GM23338 (cell line): ENCODE measurements around the gene TBC1D17. TPM values are rescaled to one million over a fixed set of nuclear protein-coding genes. Genes with fewer than 3 reads are reported as not detected.

Experiments
- ATAC-seq: fragments of 200-7000 bp; cut with Tn5 transposase; 3 replicates; pipeline ENCODE4 v1.9.1; 2020
- DNase-seq: peaks from one replicate; pipeline ENCODE4 v3.0.0-alpha.2; 2015; ENCODE audit warnings: low spot score
- H2AFZ ChIP-seq: fragments of 200-600 bp; sonication (generic); 2 replicates; pipeline ENCODE4 v1.8.0; 2016; ENCODE audit warnings: antibody characterized with exemption, mild to moderate bottlenecking, moderate library complexity
- H3F3A ChIP-seq: fragments of 200-600 bp; sonication (generic); replicated peaks from 2 replicates; pipeline ENCODE4 v1.8.0; 2017; ENCODE audit warnings: antibody characterized with exemption, mixed run types, low read depth
- H3K27ac ChIP-seq: fragments of 200-600 bp; sonication (generic); 2 replicates; pipeline ENCODE4 v1.6.1; 2016; ENCODE audit warnings: low read depth
- H3K27me3 ChIP-seq: fragments of 200-600 bp; sonication (generic); 2 replicates; pipeline ENCODE4 v1.8.0; 2016; ENCODE audit warnings: mild to moderate bottlenecking, mixed run types, moderate library complexity; ENCODE audit not compliant: insufficient read depth
- H3K36me3 ChIP-seq: fragments of 200-600 bp; sonication (generic); 2 replicates; pipeline ENCODE4 v1.8.0; 2016; ENCODE audit warnings: mild to moderate bottlenecking; ENCODE audit not compliant: insufficient read depth
- H3K4me1 ChIP-seq: fragments of 200-600 bp; sonication (generic); 2 replicates; pipeline ENCODE4 v1.8.0; 2016; ENCODE audit warnings: mild to moderate bottlenecking, moderate library complexity; ENCODE audit not compliant: insufficient read depth
- H3K4me2 ChIP-seq: fragments of 200-600 bp; sonication (generic); 2 replicates; pipeline ENCODE4 v1.7.1; 2017; ENCODE audit warnings: mixed run types
- H3K4me3 ChIP-seq: fragments of 200-600 bp; sonication (generic); 2 replicates; pipeline ENCODE4 v1.6.1; 2016; ENCODE audit warnings: mixed run types
- H3K79me2 ChIP-seq: fragments of 200-600 bp; sonication (generic); replicated peaks from 2 replicates; pipeline ENCODE4 v1.8.0; 2017; ENCODE audit warnings: mild to moderate bottlenecking; ENCODE audit not compliant: insufficient read depth
- H3K9me2 ChIP-seq: fragments of 200-600 bp; sonication (generic); 2 replicates; pipeline ENCODE4 v1.8.0; 2017; ENCODE audit not compliant: insufficient read depth
- H4K20me1 ChIP-seq: fragments of 200-600 bp; sonication (generic); replicated peaks from 2 replicates; pipeline ENCODE4 v1.8.0; 2017; ENCODE audit warnings: mild to moderate bottlenecking; ENCODE audit not compliant: insufficient read depth
- H3K27ac Mint-ChIP-seq: 2 replicates; pipeline ENCODE4 v1.8.0; 2020; ENCODE audit warnings: inconsistent platforms, mild to moderate bottlenecking, moderate library complexity, mixed read lengths
- H3K27me3 Mint-ChIP-seq: 3 replicates; pipeline ENCODE4 v1.8.0; 2022; ENCODE audit warnings: low read depth, mild to moderate bottlenecking, moderate library complexity, mixed read lengths, inconsistent platforms; ENCODE audit not compliant: insufficient read depth, poor library complexity
- H3K36me3 Mint-ChIP-seq: 3 replicates; pipeline ENCODE4 v1.8.0; 2021; ENCODE audit warnings: low read depth, mild to moderate bottlenecking, inconsistent platforms, moderate library complexity, mixed read lengths
- H3K4me1 Mint-ChIP-seq: 3 replicates; pipeline ENCODE4 v1.8.0; 2020; ENCODE audit warnings: mild to moderate bottlenecking, inconsistent platforms, mixed read lengths
- H3K4me3 Mint-ChIP-seq: 3 replicates; pipeline ENCODE4 v1.8.0; 2021; ENCODE audit warnings: moderate library complexity, mild to moderate bottlenecking, inconsistent platforms, mixed read lengths
- H3K9me3 Mint-ChIP-seq: 3 replicates; pipeline ENCODE4 v1.8.0; 2020; ENCODE audit warnings: moderate library complexity, mild to moderate bottlenecking, inconsistent platforms, mixed read lengths
- CREB1 ChIP-seq: fragments of 250-450 bp; sonication (Bioruptor Pico); IDR thresholded peaks from 2 replicates; pipeline ENCODE4 v1.5.0; 2020; ENCODE audit warnings: low read depth, mild to moderate bottlenecking, moderate library complexity
- STAT1 ChIP-seq: IDR thresholded peaks from one replicate; pipeline ENCODE4 v1.6.1; 2016; ENCODE audit warnings: antibody characterized with exemption; ENCODE audit not compliant: unreplicated experiment
- ZNF331 ChIP-seq: fragments of 250-450 bp; sonication (Bioruptor Pico); IDR thresholded peaks from 2 replicates; pipeline ENCODE4 v1.5.0; 2020; ENCODE audit warnings: low read depth, mild to moderate bottlenecking, moderate library complexity
- ZNF462 ChIP-seq: fragments of 250-450 bp; sonication (Bioruptor Pico); IDR thresholded peaks from 2 replicates; pipeline ENCODE4 v1.5.0; 2020; ENCODE audit warnings: mild to moderate bottlenecking, moderate library complexity
- polyA plus RNA-seq: library from polyadenylated mRNA; unstranded; fragments of >200 nt; fragmentation: Nextera tagmentation; extraction: Ambion mirVana; gene quantifications from 2 replicates; pipeline ENCODE4 v1.2.1, GENCODE V29; 2016
- total RNA-seq: library from RNA; depleted of rRNA; stranded (reverse); fragments of >200 nt; shearing (Covaris generic); gene quantifications from 2 replicates; pipeline ENCODE4 v1.2.3, GENCODE V29; 2014

TBC1D17 gene
- total and polyA plus RNA-seq, 2 experiments from 2014 or later, result 19.3 to 43.1 TPM

GRCh38 chr19:49889038-49889686 is 11.7 kb downstream of the TBC1D17 start:
- Mint-ChIP-seq H3K27me3 (peaks cover 26% of the 10 kb centered on the region), H3K27ac (no peak overlapping the region), H3K9me3 (peaks cover 5% of the 10 kb centered on the region), H3K4me3 (no peak overlapping the region), H3K4me1 (peaks cover 9% of the 10 kb centered on the region), H3K36me3 (peaks cover 36% of the 10 kb centered on the region)
- peaks cover 9% of the 10 kb centered on the region; the same call in 1 of the 2 replicates for H3K4me1 ChIP-seq
- no peak overlapping the region for H2AFZ ChIP-seq
- H3K27me3 ChIP-seq, result 0 out of 2 replicates have a peak, but pooled peaks cover 3% of the 10 kb centered on the region
- H3K4me3 ChIP-seq, result no peak overlapping the region
- H3K36me3 ChIP-seq, result peaks cover 6% of the 10 kb centered on the region
- no peak overlapping the region for H3K27ac ChIP-seq
- no peaks in the 10 kb centered on the region for H3K9me2 ChIP-seq
- H3K79me2 ChIP-seq, result no peaks in the 10 kb centered on the region
- ATAC-seq (no peak), DNase-seq (no peak)
- no peak overlapping the region; the same call in 1 of the 2 replicates for H3K4me2 ChIP-seq
- H3F3A ChIP-seq, result peaks cover 30% of the 10 kb centered on the region; the same call in 1 of the 2 replicates
- TF ChIP-seq STAT1 (no peak), CREB1 (no peak), ZNF462 (no peak), ZNF331 (CRISPR knock-in tag) (no peak)
- no peaks in the 10 kb centered on the region; the same call in 1 of the 2 replicates for H4K20me1 ChIP-seq
